Lower leg skin (tissue), 4 donors: Measurements from ENCODE around the gene UBE2E2. TPM values are rescaled to one million over a fixed set of nuclear protein-coding genes. Genes with fewer than 3 reads are reported as not detected.

Experiments
- DNase-seq, 2 donors: peaks; one replicate each; pipeline ENCODE4 v3.0.0-alpha.2; 2019; ENCODE audit warnings: low spot score in 2 of 2
- H3K4me3 ChIP-seq: fragments of 200-600 bp; sonication (generic); 2 replicates; pipeline ENCODE4 v1.5.1; 2017; ENCODE audit warnings: mild to moderate bottlenecking, low read depth; ENCODE audit not compliant: poor library complexity, severe bottlenecking
- POLR2A ChIP-seq, 2 donors: fragments of 450-650 bp; IDR thresholded peaks; one replicate each; pipeline ENCODE4 v1.6.1; 2016 to 2017; ENCODE audit warnings: antibody characterized with exemption in 2 of 2, mild to moderate bottlenecking in 1 of 2, moderate library complexity in 1 of 2
- WGBS, 2 donors: methylation state at CpG; one replicate each; pipeline ENCODE4 v1.1.5; 2018; 5-methylcytosine and 5-hydroxymethylcytosine counted together
- intact Hi-C: fragments of 100-400 bp; cut with DNase I; formaldehyde crosslinking; loops from one replicate; pipeline ENCODE4 v1.15.0; 2023; ENCODE audit warnings: low total_unique reads
- total RNA-seq, 4 donors: library from RNA; depleted of rRNA; stranded (reverse); fragments of >200 nt; gene quantifications; one replicate each; pipeline ENCODE4 v1.1.0, GENCODE V29; 2016
- TF ChIP-seq, protein P1 (sequence below), 3 donors: fragments of 450-650 bp; IDR thresholded peaks; one replicate each; pipeline ENCODE4 v1.5.1; 2016; ENCODE audit warnings: antibody characterized with exemption in 3 of 3, mild to moderate bottlenecking in 3 of 3, moderate library complexity in 2 of 3

The UBE2E2 gene
- total RNA-seq, 4 donors from 2014 or later: 20.0 to 54.7 (median 33.3) TPM

DNA sequence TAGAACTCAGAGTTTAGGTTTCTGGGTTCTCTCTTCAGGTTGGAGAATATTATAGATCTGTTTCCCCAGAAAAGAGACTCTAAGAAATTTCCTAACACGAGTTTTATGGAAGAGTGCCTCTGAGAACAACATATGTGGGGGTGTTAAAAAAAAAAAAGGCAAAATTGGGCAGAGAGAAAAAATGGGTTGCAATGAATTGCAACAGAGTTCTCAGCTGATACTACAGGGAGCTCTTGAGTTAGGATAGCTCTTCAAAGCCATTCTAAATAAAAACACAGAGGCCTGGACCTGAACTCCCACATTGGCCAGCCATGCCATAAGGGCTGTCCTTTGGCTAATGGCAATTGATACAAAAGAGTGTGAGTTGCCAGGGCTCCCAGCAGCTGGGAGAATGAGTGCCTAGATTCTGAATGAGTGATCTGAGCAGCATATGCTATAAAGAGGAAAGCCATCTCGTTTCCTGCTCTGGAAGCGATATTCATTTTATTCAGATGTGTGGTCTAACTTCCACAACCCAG, 20.1 kb upstream of the UBE2E2 start:
- intact Hi-C loops: no loop called here
- TF ChIP-seq, protein P1, sequence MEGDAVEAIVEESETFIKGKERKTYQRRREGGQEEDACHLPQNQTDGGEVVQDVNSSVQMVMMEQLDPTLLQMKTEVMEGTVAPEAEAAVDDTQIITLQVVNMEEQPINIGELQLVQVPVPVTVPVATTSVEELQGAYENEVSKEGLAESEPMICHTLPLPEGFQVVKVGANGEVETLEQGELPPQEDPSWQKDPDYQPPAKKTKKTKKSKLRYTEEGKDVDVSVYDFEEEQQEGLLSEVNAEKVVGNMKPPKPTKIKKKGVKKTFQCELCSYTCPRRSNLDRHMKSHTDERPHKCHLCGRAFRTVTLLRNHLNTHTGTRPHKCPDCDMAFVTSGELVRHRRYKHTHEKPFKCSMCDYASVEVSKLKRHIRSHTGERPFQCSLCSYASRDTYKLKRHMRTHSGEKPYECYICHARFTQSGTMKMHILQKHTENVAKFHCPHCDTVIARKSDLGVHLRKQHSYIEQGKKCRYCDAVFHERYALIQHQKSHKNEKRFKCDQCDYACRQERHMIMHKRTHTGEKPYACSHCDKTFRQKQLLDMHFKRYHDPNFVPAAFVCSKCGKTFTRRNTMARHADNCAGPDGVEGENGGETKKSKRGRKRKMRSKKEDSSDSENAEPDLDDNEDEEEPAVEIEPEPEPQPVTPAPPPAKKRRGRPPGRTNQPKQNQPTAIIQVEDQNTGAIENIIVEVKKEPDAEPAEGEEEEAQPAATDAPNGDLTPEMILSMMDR (IDR thresholded peaks at IDR 0.05): no peak
- TF ChIP-seq POLR2A (IDR thresholded peaks at IDR 0.05): no peak
- no peak overlapping the region for H3K4me3 ChIP-seq
- no peak for DNase-seq
- WGBS, 2 donors: 71 to 83% methylated on average over 3 of the region's 3 CpGs

DNA sequence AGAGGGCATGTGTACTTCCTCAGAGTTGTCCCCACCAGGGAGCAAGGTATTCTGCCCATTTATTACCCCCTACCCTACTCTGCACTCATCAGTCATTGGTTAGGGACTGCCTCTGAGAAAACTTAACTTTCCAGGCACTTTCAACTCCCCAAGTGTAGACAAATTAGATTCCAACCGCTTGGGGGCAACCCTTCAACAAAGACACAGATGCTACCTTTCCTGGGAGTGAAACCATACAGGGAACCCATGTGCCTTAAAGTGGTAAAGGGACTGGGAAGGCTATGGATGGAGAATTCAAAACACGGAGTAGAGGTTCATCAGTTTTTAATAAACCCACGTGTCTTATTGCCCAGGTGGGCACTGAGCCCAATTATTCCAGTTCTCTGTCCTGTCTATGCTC, 19.4 kb upstream of the UBE2E2 start:
- no peak overlapping the region for H3K4me3 ChIP-seq
- intact Hi-C loops: no loop called here
- 35 to 42% methylated on average over 3 of the region's 3 CpGs for WGBS, 2 donors
- no peak for DNase-seq
- TF ChIP-seq, protein P1 (IDR thresholded peaks at IDR 0.05): no peak
- TF ChIP-seq POLR2A (IDR thresholded peaks at IDR 0.05): no peak

DNA sequence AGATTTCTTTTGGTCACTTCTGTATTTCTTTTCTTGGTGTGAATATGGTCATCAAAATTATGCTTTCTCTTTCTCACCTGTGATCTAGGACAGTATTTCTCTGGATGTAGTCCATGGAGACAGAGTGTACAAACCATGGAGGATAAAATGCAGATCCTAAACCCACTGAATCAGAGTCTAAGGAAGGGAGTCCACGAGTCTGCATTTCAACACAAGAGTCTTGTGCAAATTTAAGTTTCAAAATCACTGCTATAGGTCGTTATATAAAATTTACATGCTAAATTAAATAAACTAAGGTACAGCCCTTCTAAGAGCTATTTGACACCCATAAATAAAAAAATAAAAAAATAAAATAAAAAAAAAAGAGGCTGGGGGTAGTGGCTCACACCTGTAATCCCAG, 17.3 kb upstream of the UBE2E2 start:
- no peak for TF ChIP-seq POLR2A (IDR thresholded peaks at IDR 0.05)
- TF ChIP-seq, protein P1 (IDR thresholded peaks at IDR 0.05): no peak
- intact Hi-C loops: no loop called here
- WGBS, 2 donors: 85% methylated on average over 2 of the region's 2 CpGs
- DNase-seq: no peak
- no peak overlapping the region for H3K4me3 ChIP-seq

DNA sequence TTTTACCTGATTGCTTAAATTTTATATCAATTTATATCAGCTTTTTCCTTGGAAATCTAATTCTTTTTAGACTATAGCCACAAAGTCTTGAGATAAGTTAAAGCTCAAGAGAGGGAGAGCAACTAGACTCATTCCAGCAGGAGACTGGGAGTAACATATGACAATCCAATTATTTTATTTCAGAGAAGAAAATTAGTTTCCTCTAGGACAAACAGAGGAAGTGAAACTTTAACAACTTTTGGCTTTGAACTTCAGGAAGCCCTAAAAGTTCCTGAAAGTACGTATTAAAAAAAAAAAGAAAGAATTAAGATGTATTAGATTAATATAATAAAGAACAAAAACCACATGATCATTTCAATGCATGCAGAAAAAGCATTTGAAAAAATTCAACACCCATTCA, 13.9 kb upstream of the UBE2E2 start:
- TF ChIP-seq, protein P1 (IDR thresholded peaks at IDR 0.05): no peak
- no peak for TF ChIP-seq POLR2A (IDR thresholded peaks at IDR 0.05)
- DNase-seq: no peak
- H3K4me3 ChIP-seq: no peak overlapping the region
- intact Hi-C loops: no loop called here
- 57 to 69% methylated on average over 1 of the region's 1 CpG for WGBS, 2 donors

DNA sequence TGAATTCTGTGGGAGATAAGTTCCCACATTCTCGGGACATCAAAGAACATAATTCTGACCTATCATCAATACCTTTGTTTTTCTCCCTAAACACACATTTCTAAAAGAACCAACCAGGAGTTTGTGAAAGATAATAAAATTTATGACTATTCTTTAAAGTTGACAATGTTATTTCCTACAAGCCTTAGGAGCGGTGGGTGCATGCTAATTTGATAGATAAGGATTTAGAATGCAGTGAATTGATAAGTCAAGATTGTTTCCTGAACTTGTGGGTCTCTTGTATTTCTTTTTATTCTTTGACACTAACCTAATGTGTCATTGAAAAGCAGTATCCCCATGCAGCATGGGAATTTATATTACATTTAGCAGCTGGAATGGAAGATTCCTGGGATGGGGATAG, 10.3 kb upstream of the UBE2E2 start:
- no peak overlapping the region for H3K4me3 ChIP-seq
- TF ChIP-seq, protein P1 (IDR thresholded peaks at IDR 0.05): no peak
- TF ChIP-seq POLR2A (IDR thresholded peaks at IDR 0.05): no peak
- intact Hi-C loops: no loop called here
- DNase-seq: no peak
- WGBS, 2 donors: 59 to 86% methylated on average over 2 of the region's 2 CpGs

DNA sequence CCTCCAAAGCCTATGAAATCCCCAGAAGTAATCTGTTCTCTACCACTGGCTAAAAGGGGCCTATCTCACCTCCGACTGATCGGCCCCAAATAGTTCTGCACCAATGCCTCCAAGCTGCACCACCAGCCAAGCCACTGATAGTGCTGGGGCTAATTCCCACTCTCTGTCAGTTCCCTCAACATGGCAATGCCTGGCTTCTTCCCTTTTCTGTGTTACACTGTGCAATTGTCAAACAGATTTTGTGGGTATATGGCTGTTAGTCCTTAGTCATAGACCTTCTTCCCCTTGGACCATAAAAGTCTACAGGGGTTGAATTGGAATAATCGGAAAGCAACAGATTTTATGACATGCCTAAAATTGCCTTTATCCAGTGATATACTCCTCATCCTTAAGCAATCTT, 9.3 kb upstream of the UBE2E2 start:
- TF ChIP-seq, protein P1 (IDR thresholded peaks at IDR 0.05): no peak
- TF ChIP-seq POLR2A (IDR thresholded peaks at IDR 0.05): no peak
- no peak overlapping the region for H3K4me3 ChIP-seq
- DNase-seq: no peak
- 91 to 100% methylated on average over 3 of the region's 3 CpGs for WGBS, 2 donors
- intact Hi-C loops: no loop called here
